Psoas muscle (tissue), 8 donors: ENCODE results near the gene DOK4. TPM values are rescaled to one million over a fixed set of nuclear protein-coding genes. Genes with fewer than 3 reads are reported as not detected.

Experiments used
- ATAC-seq, 4 donors: fragments of 200-7000 bp; cut with Tn5 transposase; one replicate each; pipeline ENCODE4 v1.9.1; 2020; ENCODE audit warnings: moderate library complexity in 3 of 4, mild to moderate bottlenecking in 2 of 4
- DNase-seq, 2 donors: peaks; one replicate each; pipeline ENCODE4 v3.0.0-alpha.2; 2020
- H3K27ac ChIP-seq: fragments of 200-600 bp; one replicate; pipeline ENCODE4 v1.8.0; 2022
- H3K27me3 ChIP-seq, 3 donors: fragments of 200-600 bp in 1 of 3; one replicate each; pipeline versions ENCODE4 v1.6.1 to v1.8.0; 2013 to 2022; ENCODE audit warnings: low read length in 2 of 3, mild to moderate bottlenecking in 2 of 3, moderate library complexity in 1 of 3; ENCODE audit not compliant: insufficient read depth in 3 of 3
- H3K36me3 ChIP-seq, 2 donors: fragments of 200-600 bp in 1 of 2; one replicate each; pipeline versions ENCODE4 v1.6.1 to v1.8.0; 2013 to 2022; ENCODE audit warnings: low read depth in 1 of 2, mild to moderate bottlenecking in 1 of 2, moderate library complexity in 1 of 2; ENCODE audit not compliant: insufficient read depth in 1 of 2
- H3K4me1 ChIP-seq: fragments of 200-600 bp; one replicate; pipeline ENCODE4 v1.8.0; 2022
- H3K4me3 ChIP-seq: fragments of 200-600 bp; one replicate; pipeline ENCODE4 v1.8.0; 2022; ENCODE audit warnings: mild to moderate bottlenecking
- H3K9me3 ChIP-seq: fragments of 200-600 bp; one replicate; pipeline ENCODE4 v1.8.0; 2022
- CTCF ChIP-seq: fragments of 200-600 bp; IDR thresholded peaks from one replicate; pipeline ENCODE4 v1.8.0; 2022; ENCODE audit warnings: antibody characterized with exemption
- WGBS, 3 donors: extraction: QIAGEN DNeasy Blood & Tissue Kit; methylation state at CpG; one replicate each; pipeline versions ENCODE4 v1.1.6 to v1.1.7; 2013; 5-methylcytosine and 5-hydroxymethylcytosine counted together
- intact Hi-C, 2 donors: fragments of 100-400 bp; cut with DNase I; formaldehyde crosslinking; loops; one replicate each; pipeline versions ENCODE4 v1.11.0 to v1.14.2; 2022
- polyA plus RNA-seq, 3 donors: library from polyadenylated mRNA; stranded (reverse); fragments of 200-250 nt; gene quantifications; one replicate each; pipeline ENCODE4 v1.2.3, GENCODE V29; 2013
- total RNA-seq, 4 donors: library from RNA; stranded (reverse); fragmentation: NEBNext Ultra II Directional in 2 of 4; extraction: Animal tissue kit (Norgen Biotek cat#: 25700) in 2 of 4; gene quantifications; one replicate each; pipeline versions ENCODE4 v1.2.1 to v1.2.4, GENCODE V29; 2021 to 2023
- donor health status: healthy with polysubstance abuse.
- donor health status: DM: no; HTN: no; CAD: no; lungs with moderate emphysema.
- donor health status: Bipolar disorder and iron deficiency.
- donor health status: healthy.
- donor health status: DM: yes; HTN: yes; CAD: no.
- donor health status: DM: no; HTN: no; CAD: no.
- donor health status: DM: no; HTN: no; CAD: no.
- donor health status: DM: yes; HTN: yes; CAD: no.

DOK4 gene
- total and polyA plus RNA-seq, 7 donors, result 1.3 to 4.3 (median 1.9) TPM

DNA sequence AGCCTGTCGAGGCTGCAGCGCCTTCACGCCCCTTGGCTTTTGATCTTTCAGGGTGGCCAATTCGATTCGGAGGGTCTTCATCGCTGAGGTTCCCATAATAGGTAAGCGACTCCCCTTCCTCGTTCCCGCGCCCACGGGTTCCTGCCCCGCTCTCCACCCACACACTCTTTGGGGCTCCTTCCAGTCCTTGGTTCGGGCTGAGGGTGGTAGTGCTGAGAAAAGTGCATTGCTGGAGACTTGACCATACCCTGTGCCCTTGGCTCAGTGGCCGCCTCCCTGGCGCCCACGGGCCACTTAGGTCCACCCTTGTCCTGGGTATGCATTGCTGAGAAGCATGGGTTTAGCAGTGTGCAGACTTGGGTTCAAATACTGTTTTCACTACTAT, 23.3 kb downstream of the DOK4 start:
- Histone ChIP-seq H3K4me1 (peaks cover 17% of the 10 kb centered on the region), H3K9me3 (no peaks in the 10 kb centered on the region), H3K4me3 (peak overlapping the region; percentile 90), H3K36me3 (peaks cover 11 to 88% of the 10 kb centered on the region in 2 donors), H3K27me3 (no peaks in the 10 kb centered on the region), H3K27ac (peak overlapping the region; percentile 83)
- ATAC-seq, result peak; percentile 25 to 55 (median 48)
- no peak for TF ChIP-seq CTCF
- DNase-seq, result no peak
- intact Hi-C loops, result no loop called here
- 0 to 6% (median 0%) methylated on average over 14 to 16 of the region's 16 CpGs for WGBS, 3 donors

DNA sequence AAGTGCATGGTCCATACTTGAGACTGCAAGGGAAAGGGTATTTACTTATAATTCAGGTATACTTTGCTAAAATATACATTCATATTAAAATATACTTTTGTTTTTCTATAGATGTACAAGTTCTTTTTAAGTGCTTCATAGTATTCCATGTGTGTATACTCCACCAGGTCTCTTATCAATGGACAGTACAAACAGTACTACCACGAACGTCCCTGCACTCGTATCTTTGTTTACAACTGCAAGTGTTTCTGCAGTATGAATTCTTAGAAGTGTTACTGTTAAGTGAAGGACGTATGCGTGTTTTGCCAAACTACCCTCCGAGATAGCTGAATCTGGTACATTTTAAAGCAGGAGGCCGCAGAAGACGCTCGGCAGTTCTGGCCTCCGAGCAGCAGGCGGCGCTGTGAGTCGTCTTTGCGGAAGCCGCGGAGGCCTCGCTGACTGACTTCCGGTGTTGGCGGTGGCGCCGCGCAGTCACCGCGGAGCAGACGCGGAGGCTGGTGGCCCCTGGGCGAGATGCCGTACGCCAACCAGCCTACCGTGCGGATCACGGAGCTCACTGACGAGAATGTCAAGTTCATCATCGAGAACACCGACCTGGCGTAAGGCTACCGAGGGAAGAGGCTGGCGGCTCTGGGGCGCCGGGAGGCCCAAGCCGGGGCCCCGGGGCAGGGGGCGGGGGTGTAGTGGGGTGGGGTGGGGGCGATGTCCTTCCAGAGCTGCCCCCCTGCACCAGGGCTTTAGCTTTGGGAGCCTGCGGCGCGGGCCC, 23.9 kb downstream of the DOK4 start, which contains the start of gene POLR2C:
POLR2C (plus strand) TSS at position 471 of the 769 bp plus-strand sequence; CDS start at position 517, 46 bp downstream.
- Histone ChIP-seq H3K27ac (peak within 1 kb of the TSS; percentile 83), H3K4me3 (peak within 1 kb of the TSS; percentile 90), H3K27me3 (no peaks in the 10 kb centered on the region), H3K9me3 (no peaks in the 10 kb centered on the region), H3K4me1 (peaks cover 17% of the 10 kb centered on the region), H3K36me3 (peaks cover 14 to 88% of the 10 kb centered on the region in 2 donors)
- intact Hi-C loops, result no loop called here
- ATAC-seq (peak; percentile 91 to 98 (median 94)), DNase-seq (peak; percentile 90 to 94)
- TF ChIP-seq CTCF, result peak; percentile 94
- WGBS, 3 donors, result 2% methylated on average over 43 to 47 of the region's 47 CpGs

DNA sequence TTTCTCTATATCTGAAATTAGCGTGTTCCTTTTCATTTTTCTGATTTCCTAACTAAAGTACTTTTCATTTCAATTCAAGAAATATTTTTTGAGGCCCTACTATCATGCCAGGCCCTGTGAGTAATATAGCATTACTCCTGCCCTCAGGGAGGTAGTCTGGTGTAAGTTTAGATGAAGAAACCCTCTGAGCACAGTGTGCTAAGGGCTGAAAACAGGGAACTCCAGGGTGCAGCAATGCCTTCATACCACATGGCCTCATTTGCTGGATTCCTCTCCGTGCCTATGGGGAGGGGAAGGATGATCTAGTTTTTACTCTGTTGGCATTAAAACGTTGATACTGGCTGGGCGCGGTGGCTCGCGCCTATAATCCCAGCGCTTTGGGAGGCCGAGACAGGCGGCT, 34.3 kb downstream of the DOK4 start:
- H3K36me3 ChIP-seq, result peaks cover 14 to 66% of the 10 kb centered on the region in 2 donors
- no peak for TF ChIP-seq CTCF
- H3K27me3 ChIP-seq, result no peaks in the 10 kb centered on the region
- DNase-seq (no peak), ATAC-seq (no peak)
- 90 to 93% (median 92%) methylated on average over 10 of the region's 10 CpGs for WGBS, 3 donors
- intact Hi-C loops, result no loop called here
- peaks cover 17% of the 10 kb centered on the region for H3K4me1 ChIP-seq
- H3K27ac ChIP-seq, result no peak overlapping the region
- no peak overlapping the region for H3K4me3 ChIP-seq
- no peaks in the 10 kb centered on the region for H3K9me3 ChIP-seq

GRCh38 chr16:57447186-57447962, 38.9 kb downstream of the DOK4 start, which contains the start of the genes CIAPIN1 and COQ9:
Gene CIAPIN1, minus strand, starts transcription at chr16:57447385. Its CDS starts 6,457 bp downstream, at chr16:57440928.
Gene COQ9, plus strand, starts transcription at chr16:57447479. Its CDS starts 27 bp downstream, at chr16:57447506.
- H3K4me3 ChIP-seq, result peak within 1 kb of the TSS; percentile 86
- peaks cover 0 to 19% of the 10 kb centered on the region in 2 donors for H3K36me3 ChIP-seq
- DNase-seq (peak; percentile 95 to 98), ATAC-seq (peak; percentile 97 to 99 (median 98))
- peak within 1 kb of the TSS; percentile 91 for H3K27ac ChIP-seq
- no peaks in the 10 kb centered on the region for H3K9me3 ChIP-seq
- intact Hi-C loops, result no loop called here
- WGBS, 3 donors, result 0% methylated on average over 48 to 68 of the region's 68 CpGs
- TF ChIP-seq CTCF, result no peak
- H3K27me3 ChIP-seq, result no peaks in the 10 kb centered on the region
- H3K4me1 ChIP-seq, result peaks cover 39% of the 10 kb centered on the region
